ENCODE results near the gene MAGI1.
"Not testable (repeated sequence)": the region's sequence is repeated elsewhere in the genome, so short reads cannot be mapped to it uniquely, and the experiment has no call there.

Gene MAGI1

DNA sequence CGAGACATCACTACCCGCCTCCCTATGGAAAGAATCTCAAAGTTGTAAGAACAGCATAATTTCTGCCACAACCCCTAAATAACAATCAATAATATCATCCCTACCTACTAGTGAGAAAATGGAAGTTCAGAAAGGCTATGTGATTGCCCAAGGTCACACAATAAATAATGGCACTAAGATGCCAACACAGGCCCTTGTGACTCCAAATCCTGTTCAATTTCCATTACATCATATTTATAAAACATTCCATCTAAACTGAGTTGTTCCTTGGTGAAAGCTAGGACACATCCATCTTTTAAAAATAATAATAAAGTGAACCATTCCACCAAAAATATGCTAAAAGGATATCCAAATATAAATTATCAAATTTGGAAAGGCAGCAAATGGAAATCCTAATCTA is 144.6 kb downstream of the MAGI1 start:
- no peak overlapping the region for H3K4me3 ChIP-seq (ENCODE audit: low read length)
- DNase-seq (ENCODE audit: low read depth, low spot score), result no peak

GRCh38 chr3:65893631-65894030 is 145.1 kb downstream of the MAGI1 start:
- DNase-seq (ENCODE audit: low read depth, low spot score), result no peak
- no peak overlapping the region for H3K4me3 ChIP-seq (ENCODE audit: low read length)

- H3K4me3 ChIP-seq (ENCODE audit: low read length); DNase-seq (ENCODE audit: low read depth, low spot score): not testable (repeated sequence)
These were observed 147.2 kb downstream of the MAGI1 start for GRCh38 chr3:65891477-65891876.

DNA sequence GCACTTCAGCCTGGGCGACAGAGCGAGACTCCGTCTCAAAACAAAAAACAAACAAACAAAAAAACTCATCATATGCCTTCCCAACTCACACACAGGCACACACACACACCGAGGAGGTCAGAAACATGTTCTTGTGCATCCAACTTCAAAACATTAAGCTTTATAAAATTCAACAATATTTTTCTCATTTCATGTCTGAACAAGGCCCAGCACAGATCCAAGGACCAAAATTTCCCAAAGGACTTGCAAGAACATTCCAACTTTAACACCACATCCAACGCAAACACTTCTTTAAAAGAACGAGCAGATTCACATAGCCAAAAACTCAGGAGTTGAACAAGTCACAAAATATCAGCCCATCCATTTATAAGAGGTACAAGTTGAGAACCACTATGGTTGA is 148.4 kb downstream of the MAGI1 start:
- H3K4me3 ChIP-seq (ENCODE audit: low read length), result no peak overlapping the region
- DNase-seq (ENCODE audit: low read depth, low spot score), result no peak

DNA sequence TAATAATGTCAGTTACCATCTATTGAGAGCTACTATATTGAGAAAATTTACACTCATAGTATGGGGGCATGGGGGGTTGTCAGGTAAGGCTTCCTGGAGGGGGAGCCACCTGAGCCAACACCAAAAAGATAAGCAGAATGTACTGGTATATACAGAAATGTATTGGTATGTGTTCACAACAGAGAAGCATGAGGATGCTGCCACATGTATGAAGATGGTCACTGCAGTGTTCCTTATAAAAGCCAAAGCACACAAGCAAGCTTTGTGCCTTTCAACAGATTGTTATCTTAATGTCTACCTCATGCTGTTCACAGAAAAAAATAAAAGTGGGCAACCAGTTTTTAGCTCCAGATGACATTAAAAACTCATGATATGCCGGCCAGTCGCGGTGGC is 149.0 kb downstream of the MAGI1 start:
- no peak for DNase-seq (ENCODE audit: low read depth, low spot score)
- no peak overlapping the region for H3K4me3 ChIP-seq (ENCODE audit: low read length)

DNA sequence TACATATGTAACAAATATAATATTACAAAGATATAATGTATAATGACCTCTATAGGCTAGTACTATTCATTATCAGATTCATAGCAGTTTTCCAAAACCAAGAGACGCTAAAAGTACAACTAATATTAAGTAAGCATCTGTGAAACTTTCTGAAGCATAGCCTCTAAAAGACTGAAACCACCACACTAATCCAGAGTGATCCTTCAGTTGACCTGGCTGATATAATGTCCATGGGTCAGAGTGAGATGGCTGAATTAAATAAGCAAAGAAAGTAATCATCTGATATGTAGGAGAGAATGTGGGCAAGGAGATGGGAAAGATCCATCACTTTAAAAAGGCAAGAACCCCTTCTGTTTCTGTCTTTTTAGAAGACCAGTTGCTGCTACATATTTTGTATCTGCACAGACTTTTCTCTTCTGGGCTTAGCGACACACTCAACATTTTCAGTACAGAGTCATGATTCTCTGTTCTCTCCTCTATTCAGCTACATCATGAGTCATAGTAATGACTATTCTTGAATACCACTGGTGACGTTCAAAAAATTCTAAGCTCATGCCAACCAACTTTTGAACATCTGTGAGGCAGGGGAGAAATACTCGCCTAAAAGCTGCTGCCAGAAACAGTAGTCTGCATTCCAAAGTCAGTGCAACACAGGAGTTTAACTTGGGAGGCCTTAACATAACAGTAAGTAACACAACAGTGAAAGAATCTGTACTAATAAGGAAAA is 149.6 kb downstream of the MAGI1 start:
- no peak overlapping the region for H3K4me3 ChIP-seq (ENCODE audit: low read length)
- DNase-seq (ENCODE audit: low read depth, low spot score), result no peak

GRCh38 chr3:65888196-65888595 is 150.5 kb downstream of the MAGI1 start:
- no peak for DNase-seq (ENCODE audit: low read depth, low spot score)
- no peak overlapping the region for H3K4me3 ChIP-seq (ENCODE audit: low read length)

- no peak overlapping the region for H3K4me3 ChIP-seq (ENCODE audit: low read length)
- DNase-seq (ENCODE audit: low read depth, low spot score), result no peak
These were observed 152.3 kb downstream of the MAGI1 start for GRCh38 chr3:65886391-65886790.

- DNase-seq (ENCODE audit: low read depth, low spot score), result no peak
- no peak overlapping the region for H3K4me3 ChIP-seq (ENCODE audit: low read length)
These were observed 154.6 kb downstream of the MAGI1 start for GRCh38 chr3:65884071-65884470.

- no peak for DNase-seq (ENCODE audit: low read depth, low spot score)
- no peak overlapping the region for H3K4me3 ChIP-seq (ENCODE audit: low read length)
These were observed 155.1 kb downstream of the MAGI1 start for GRCh38 chr3:65883613-65884012.

GRCh38 chr3:65880350-65880749 is 158.4 kb downstream of the MAGI1 start:
- DNase-seq (ENCODE audit: low read depth, low spot score), result no peak

GRCh38 chr3:65879372-65879771 is 159.3 kb downstream of the MAGI1 start:
- no peak for DNase-seq (ENCODE audit: low read depth, low spot score)

More at GRCh38 chr3:65880350-65880749, 158.4 kb downstream of the MAGI1 start:
- no peak overlapping the region for H3K4me3 ChIP-seq (ENCODE audit: low read length)

DNA sequence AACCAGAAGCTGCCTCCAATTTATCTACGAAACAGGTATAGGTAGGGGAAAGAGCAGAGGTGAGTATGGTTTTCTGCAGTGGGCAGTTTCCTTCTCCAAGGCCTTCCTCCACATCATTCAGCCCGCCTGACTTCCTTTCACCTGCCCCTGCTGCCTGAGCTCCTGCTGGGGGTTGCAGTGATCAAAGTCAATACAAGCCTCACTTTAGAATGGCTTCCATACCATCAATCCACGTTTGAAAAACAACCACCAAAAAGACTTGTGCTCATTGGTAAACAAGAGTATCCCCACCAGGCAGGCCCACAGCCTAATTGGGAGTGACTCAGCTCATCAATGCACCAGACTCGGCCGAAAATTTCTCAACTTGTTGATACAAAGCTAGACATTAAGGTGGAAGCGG is 159.9 kb downstream of the MAGI1 start:
- DNase-seq (ENCODE audit: low read depth, low spot score), result no peak

More at GRCh38 chr3:65879372-65879771, 159.3 kb downstream of the MAGI1 start:
- H3K4me3 ChIP-seq (ENCODE audit: low read length), result no peak overlapping the region

DNA sequence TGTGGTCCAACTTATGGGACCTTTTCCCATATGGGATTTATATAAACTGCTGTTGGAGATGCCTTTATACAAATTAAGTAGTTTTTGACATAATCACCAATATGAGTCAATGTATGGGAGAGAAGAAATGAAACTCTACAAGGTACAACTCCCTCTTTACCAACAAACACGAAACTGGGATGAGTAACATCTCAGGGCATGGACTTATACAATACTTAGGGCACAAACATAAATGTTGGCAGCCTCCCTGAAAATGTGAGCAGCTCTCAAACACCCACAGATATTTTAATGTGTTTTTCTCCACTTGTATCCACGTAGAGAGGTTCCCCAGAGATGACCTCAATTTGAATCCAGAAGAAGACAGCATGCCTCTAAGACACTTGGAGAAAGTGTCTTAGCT is 161.6 kb downstream of the MAGI1 start:
- no peak overlapping the region for H3K4me3 ChIP-seq (ENCODE audit: low read length)
- no peak for DNase-seq (ENCODE audit: low read depth, low spot score)

More for the DNA sequence above, 159.9 kb downstream of the MAGI1 start:
- H3K4me3 ChIP-seq (ENCODE audit: low read length), result no peak overlapping the region

DNA sequence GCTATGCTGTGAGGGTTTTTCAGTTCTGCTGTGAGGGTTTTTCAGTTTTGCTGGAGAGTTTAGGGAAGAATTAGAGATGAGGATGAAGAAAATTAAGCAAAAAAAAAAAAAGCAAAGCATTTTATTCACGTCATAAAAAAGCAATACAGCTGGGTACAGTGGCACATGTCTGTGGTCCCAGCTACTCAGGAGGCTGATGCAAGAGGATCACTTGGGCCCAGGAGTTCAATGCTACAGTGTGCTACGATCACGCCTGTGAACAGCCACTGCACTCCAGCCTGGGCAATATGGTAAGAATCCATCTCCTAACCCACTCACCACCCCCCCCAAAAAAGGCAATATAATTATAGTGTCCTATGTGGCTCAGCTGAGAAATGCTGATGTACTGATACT is 162.7 kb downstream of the MAGI1 start:
- no peak for DNase-seq (ENCODE audit: low read depth, low spot score)
- no peak overlapping the region for H3K4me3 ChIP-seq (ENCODE audit: low read length)

- no peak overlapping the region for H3K4me3 ChIP-seq (ENCODE audit: low read length)
- no peak for DNase-seq (ENCODE audit: low read depth, low spot score)
These were observed 163.2 kb downstream of the MAGI1 start for GRCh38 chr3:65875393-65876027.

- no peak for DNase-seq (ENCODE audit: low read depth, low spot score)
- no peak overlapping the region for H3K4me3 ChIP-seq (ENCODE audit: low read length)
These were observed 164.8 kb downstream of the MAGI1 start for GRCh38 chr3:65873869-65874268.

- no peak overlapping the region for H3K4me3 ChIP-seq (ENCODE audit: low read length)
- no peak for DNase-seq (ENCODE audit: low read depth, low spot score)
These were observed 165.7 kb downstream of the MAGI1 start for GRCh38 chr3:65873028-65873427.

- no peak for DNase-seq (ENCODE audit: low read depth, low spot score)
- no peak overlapping the region for H3K4me3 ChIP-seq (ENCODE audit: low read length)
These were observed 167.2 kb downstream of the MAGI1 start for GRCh38 chr3:65871305-65872141.

GRCh38 chr3:65869798-65870197 is 168.9 kb downstream of the MAGI1 start:
- no peak for DNase-seq (ENCODE audit: low read depth, low spot score)

More at GRCh38 chr3:65869798-65870197, 168.9 kb downstream of the MAGI1 start:
- no peak overlapping the region for H3K4me3 ChIP-seq (ENCODE audit: low read length)

Measured in Jurkat, Clone E6-1 (cell line).